Spleen (tissue), 11 donors: ENCODE results near the gene APEX1. TPM values are rescaled to one million over a fixed set of nuclear protein-coding genes. Genes with fewer than 3 reads are reported as not detected.

ENCODE experiments used
- DNase-seq: peaks from one replicate; pipeline ENCODE4 v3.0.0-alpha.2; 2020
- H3K27ac ChIP-seq, 8 donors: fragments of 200-600 bp; sonication (generic) in 7 of 8; 1 replicate in 4 of 8; 2 replicates in 4 of 8; pipeline versions ENCODE4 v1.5.0 to v1.8.0; 2016 to 2021; ENCODE audit warnings: inconsistent platforms in 4 of 8, mild to moderate bottlenecking in 4 of 8, moderate library complexity in 1 of 8
- H3K27me3 ChIP-seq, 7 donors: fragments of 200-600 bp; sonication (generic) in 6 of 7; replicated peaks in 1 of 7; 1 replicate in 4 of 7; 2 replicates in 3 of 7; pipeline versions ENCODE4 v1.5.0 to v1.8.0; 2016 to 2021; ENCODE audit warnings: inconsistent platforms in 3 of 7, mild to moderate bottlenecking in 1 of 7
- H3K36me3 ChIP-seq, 6 donors: fragments of 200-600 bp; sonication (generic) in 5 of 6; 1 replicate in 4 of 6; 2 replicates in 2 of 6; pipeline versions ENCODE4 v1.5.0 to v1.8.0; 2016 to 2021; ENCODE audit warnings: inconsistent platforms in 2 of 6
- H3K4me1 ChIP-seq, 6 donors: fragments of 200-600 bp; sonication (generic) in 5 of 6; 1 replicate in 3 of 6; 2 replicates in 3 of 6; pipeline versions ENCODE4 v1.5.0 to v1.8.0; 2016 to 2021; ENCODE audit warnings: inconsistent platforms in 3 of 6
- H3K4me3 ChIP-seq, 8 donors: fragments of 200-600 bp; sonication (generic) in 7 of 8; 1 replicate in 4 of 8; 2 replicates in 4 of 8; pipeline versions ENCODE4 v1.5.0 to v1.8.0; 2016 to 2021; ENCODE audit warnings: inconsistent platforms in 4 of 8, mild to moderate bottlenecking in 4 of 8, moderate library complexity in 2 of 8
- H3K9me3 ChIP-seq, 8 donors: fragments of 200-600 bp; sonication (generic) in 7 of 8; 1 replicate in 4 of 8; 2 replicates in 4 of 8; pipeline versions ENCODE4 v1.5.0 to v1.8.0; 2016 to 2021; ENCODE audit warnings: inconsistent platforms in 4 of 8
- CTCF ChIP-seq, 11 experiments: fragments of 200-600 bp in 7 of 11; fragments of 450-650 bp in 4 of 11; sonication (generic) in 4 of 11; IDR thresholded peaks in 8 of 11; conservative IDR thresholded peaks in 3 of 11; 1 replicate in 7 of 11; 2 replicates in 4 of 11; pipeline versions ENCODE4 v1.4.0 to v1.8.0; 2016 to 2021; ENCODE audit warnings: antibody characterized with exemption in 11 of 11, inconsistent platforms in 4 of 11, mild to moderate bottlenecking in 1 of 11
- POLR2A ChIP-seq, 3 donors: fragments of 450-650 bp; IDR thresholded peaks; one replicate each; pipeline ENCODE4 v1.5.1; 2017; ENCODE audit warnings: antibody characterized with exemption in 3 of 3, mild to moderate bottlenecking in 1 of 3
- POLR2AphosphoS5 ChIP-seq, 3 donors: sonication (generic); formaldehyde crosslinking; IDR thresholded peaks; one replicate each; pipeline ENCODE4 v1.5.1; 2017; ENCODE audit warnings: antibody characterized with exemption in 3 of 3
- WGBS, 5 donors: extraction: QIAGEN DNeasy Blood & Tissue Kit in 3 of 5; methylation state at CpG; one replicate each; pipeline versions ENCODE4 v1.1.5 to v1.1.7; 2013 to 2018; 5-methylcytosine and 5-hydroxymethylcytosine counted together
- intact Hi-C: fragments of 100-400 bp; cut with DNase I; formaldehyde crosslinking; loops from one replicate; pipeline ENCODE4 v1.15.0; 2023; ENCODE audit warnings: low total_unique reads
- polyA plus RNA-seq, 3 donors: library from polyadenylated mRNA; stranded (reverse); fragments of 200-250 nt; gene quantifications; one replicate each; pipeline ENCODE4 v1.2.1, GENCODE V29; 2013
- total RNA-seq, 7 donors: library from RNA; depleted of rRNA in 3 of 7; stranded (reverse); fragments of >200 nt in 3 of 7; fragmentation: NEBNext Ultra II Directional in 4 of 7; extraction: Animal tissue kit (Norgen Biotek cat#: 25700) in 4 of 7; gene quantifications; one replicate each; pipeline versions ENCODE4 v1.1.0 to v1.2.1, GENCODE V29; 2016 to 2021
- donor health status: healthy with polysubstance abuse.
- donor health status: DM: no; HTN: no; CAD: no; lungs with moderate emphysema.
- donor health status: DM: no; HTN: no; CAD: no.
- donor health status: Bipolar disorder and iron deficiency.
- donor health status: healthy.
- donor health status: DM: no; HTN: no; CAD: no.
- donor health status: DM: yes; HTN: yes; CAD: no.

Gene APEX1
- total and polyA plus RNA-seq, 10 donors: 89.4 to 153 (median 115) TPM

- DNase-seq: no peak
- TF ChIP-seq CTCF (IDR thresholded peaks at IDR 0.05 in 8 of 11, conservative IDR thresholded peaks at IDR 0.05 in 3 of 11): no peak
- TF ChIP-seq POLR2AphosphoS5 (IDR thresholded peaks at IDR 0.05): no peak
- TF ChIP-seq POLR2A (IDR thresholded peaks at IDR 0.05): no peak
- Histone ChIP-seq H3K27me3 (no peaks in the 10 kb centered on the region), H3K4me1 (peaks cover 8 to 46% (median 22%) of the 10 kb centered on the region in 6 donors), H3K4me3 (no peak overlapping the region), H3K9me3 (no peaks in the 10 kb centered on the region), H3K27ac (no peak overlapping the region), H3K36me3 (no peaks in the 10 kb centered on the region)
- WGBS, 5 donors: 56 to 77% (median 68%) methylated on average over 7 of the region's 7 CpGs
- intact Hi-C loops: loop anchor here (10.0 kb wide), 1 partner anchor 47 kb away; the partner anchor contains the start of genes PIP4P1 and PNP
Observed at GRCh38 chr14:20417250-20418186, 37.5 kb upstream of the APEX1 start.

- peaks cover 8 to 42% (median 22%) of the 10 kb centered on the region in 6 donors for H3K4me1 ChIP-seq
- intact Hi-C loops: loop anchor here (10.0 kb wide), 1 partner anchor 46 kb away; the partner anchor contains the start of genes PIP4P1 and PNP
- no peak overlapping the region for H3K4me3 ChIP-seq
- H3K27ac ChIP-seq: no peak overlapping the region
- H3K27me3 ChIP-seq: no peaks in the 10 kb centered on the region
- TF ChIP-seq POLR2A (IDR thresholded peaks at IDR 0.05): no peak
- no peak for TF ChIP-seq CTCF (IDR thresholded peaks at IDR 0.05 in 8 of 11, conservative IDR thresholded peaks at IDR 0.05 in 3 of 11)
- no peak for TF ChIP-seq POLR2AphosphoS5 (IDR thresholded peaks at IDR 0.05)
- 91 to 96% (median 94%) methylated on average over 2 of the region's 2 CpGs for WGBS, 5 donors
- DNase-seq: no peak
- no peaks in the 10 kb centered on the region for H3K36me3 ChIP-seq
- no peaks in the 10 kb centered on the region for H3K9me3 ChIP-seq
Observed at GRCh38 chr14:20418501-20418909, 36.5 kb upstream of the APEX1 start.

GRCh38 chr14:20419419-20419818, 35.6 kb upstream of the APEX1 start:
- H3K27me3 ChIP-seq: no peaks in the 10 kb centered on the region
- no peak overlapping the region for H3K4me3 ChIP-seq
- H3K4me1 ChIP-seq: peaks cover 4 to 33% (median 15%) of the 10 kb centered on the region in 6 donors
- no peaks in the 10 kb centered on the region for H3K36me3 ChIP-seq
- H3K27ac ChIP-seq: no peak overlapping the region
- no peak for DNase-seq
- intact Hi-C loops: loop anchor here (10.0 kb wide), 1 partner anchor 45 kb away; the partner anchor contains the start of genes PIP4P1 and PNP
- TF ChIP-seq CTCF (IDR thresholded peaks at IDR 0.05 in 8 of 11, conservative IDR thresholded peaks at IDR 0.05 in 3 of 11): no peak
- no peak for TF ChIP-seq POLR2A (IDR thresholded peaks at IDR 0.05)
- no peak for TF ChIP-seq POLR2AphosphoS5 (IDR thresholded peaks at IDR 0.05)
- 48 to 62% (median 53%) methylated on average over 1 of the region's 1 CpG for WGBS, 5 donors
- H3K9me3 ChIP-seq: no peaks in the 10 kb centered on the region

- TF ChIP-seq POLR2A (IDR thresholded peaks at IDR 0.05) (no peak), CTCF (IDR thresholded peaks at IDR 0.05 in 8 of 11, conservative IDR thresholded peaks at IDR 0.05 in 3 of 11) (no peak), POLR2AphosphoS5 (IDR thresholded peaks at IDR 0.05) (no peak)
- H3K4me1 ChIP-seq: peaks cover 0 to 22% (median 2%) of the 10 kb centered on the region in 6 donors
- H3K36me3 ChIP-seq: no peaks in the 10 kb centered on the region
- no peak for DNase-seq
- no peak overlapping the region for H3K27ac ChIP-seq
- H3K27me3 ChIP-seq: no peaks in the 10 kb centered on the region
- intact Hi-C loops: no loop called here
- H3K4me3 ChIP-seq: no peak overlapping the region
- WGBS, 5 donors: 56 to 78% (median 74%) methylated on average over 2 of the region's 2 CpGs
- no peaks in the 10 kb centered on the region for H3K9me3 ChIP-seq
Observed at GRCh38 chr14:20421267-20421666, 33.8 kb upstream of the APEX1 start.
